Left cardiac atrium (tissue), 4 donors: ENCODE results near the gene PRX. TPM values are rescaled to one million over a fixed set of nuclear protein-coding genes. Genes with fewer than 3 reads are reported as not detected.
A peak's percentile ranks its signal among the peaks of the same experiment; 100 is the strongest.

ENCODE experiments used
- ATAC-seq, 2 donors: fragments of 200-7000 bp; cut with Tn5 transposase; one replicate each; pipeline ENCODE4 v1.9.1; 2020; ENCODE audit warnings: mild to moderate bottlenecking in 2 of 2, moderate library complexity in 2 of 2
- DNase-seq: peaks from one replicate; pipeline ENCODE4 v3.0.0-alpha.2; 2020
- intact Hi-C, 2 donors: fragments of 100-400 bp; cut with DNase I; formaldehyde crosslinking; loops; one replicate each; pipeline versions ENCODE4 v1.14.1 to v1.15.1; 2022 to 2023
- microRNA-seq, 2 donors: library from miRNA; unstranded; fragments of <30 nt; microRNA quantifications; one replicate each; pipeline ENCODE4 v1.2.0, GENCODE V29; 2020
- total RNA-seq, 2 donors: library from RNA; stranded (reverse); fragmentation: NEBNext Ultra II Directional; extraction: Animal tissue kit (Norgen Biotek cat#: 25700); gene quantifications; one replicate each; pipeline ENCODE4 v1.2.1, GENCODE V29; 2021
- donor health status: DM: no; HTN: yes; CAD: no.
- donor health status: DM: no; HTN: yes; CAD: no; lungs with severe emphysema.
- donor health status: DM: yes; HTN: yes; CAD: no.
- donor health status: Dilated cardiomyopathy.

Gene PRX
- total RNA-seq, 2 donors from 2014 or later: 2.8 to 3.6 TPM

- ATAC-seq (no peak), DNase-seq (no peak)
- intact Hi-C loops: loop anchor here in 1 of 2 donors (5.0 kb wide), 1 partner anchor 40 kb away; no protein-coding TSS in a partner anchor
Measured at GRCh38 chr19:40356681-40357595, 56.2 kb downstream of the PRX start.

DNA sequence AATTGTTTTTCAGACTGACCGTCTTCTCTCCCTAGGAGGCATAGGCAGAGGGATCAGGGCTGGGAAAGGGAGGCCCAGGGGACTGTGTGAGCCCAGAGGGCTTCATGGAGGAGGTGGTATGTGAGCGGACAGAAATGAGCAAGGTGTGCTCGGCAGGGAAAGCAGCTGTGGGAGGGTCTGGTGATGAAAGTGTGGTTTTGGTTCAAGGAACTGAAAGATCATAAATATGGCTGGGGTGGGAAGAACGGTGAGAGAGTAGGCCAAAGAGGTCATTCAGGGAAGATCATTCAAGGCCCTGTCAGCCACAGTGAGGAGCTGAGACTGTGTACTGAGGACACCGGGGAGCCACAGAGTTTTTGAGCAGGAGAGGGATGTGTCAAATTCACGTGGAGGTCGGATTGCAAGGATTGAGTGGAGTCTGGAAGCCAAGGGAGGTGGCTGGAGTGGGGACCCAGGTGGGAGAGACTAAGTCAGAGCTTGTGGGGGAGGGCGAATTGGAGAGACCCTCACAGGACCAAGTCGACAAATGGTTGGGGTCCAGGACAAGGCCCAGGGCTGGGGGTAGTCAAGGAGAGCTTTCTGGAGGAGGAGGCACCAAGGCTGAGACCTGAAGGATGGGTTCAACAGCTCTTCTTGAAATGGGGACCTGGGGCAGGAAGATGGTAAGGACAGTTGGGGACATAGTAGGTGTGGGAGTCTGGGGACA is 57.0 kb downstream of the PRX start:
- intact Hi-C loops: loop anchor here in 1 of 2 donors (5.0 kb wide), 1 partner anchor 41 kb away; no protein-coding TSS in a partner anchor
- no peak for DNase-seq

GRCh38 chr19:40348961-40349507 is 64.1 kb downstream of the PRX start:
- intact Hi-C loops: no loop called here
- ATAC-seq (no peak), DNase-seq (no peak)

More for the DNA sequence above, 57.0 kb downstream of the PRX start:
- no peak for ATAC-seq

DNA sequence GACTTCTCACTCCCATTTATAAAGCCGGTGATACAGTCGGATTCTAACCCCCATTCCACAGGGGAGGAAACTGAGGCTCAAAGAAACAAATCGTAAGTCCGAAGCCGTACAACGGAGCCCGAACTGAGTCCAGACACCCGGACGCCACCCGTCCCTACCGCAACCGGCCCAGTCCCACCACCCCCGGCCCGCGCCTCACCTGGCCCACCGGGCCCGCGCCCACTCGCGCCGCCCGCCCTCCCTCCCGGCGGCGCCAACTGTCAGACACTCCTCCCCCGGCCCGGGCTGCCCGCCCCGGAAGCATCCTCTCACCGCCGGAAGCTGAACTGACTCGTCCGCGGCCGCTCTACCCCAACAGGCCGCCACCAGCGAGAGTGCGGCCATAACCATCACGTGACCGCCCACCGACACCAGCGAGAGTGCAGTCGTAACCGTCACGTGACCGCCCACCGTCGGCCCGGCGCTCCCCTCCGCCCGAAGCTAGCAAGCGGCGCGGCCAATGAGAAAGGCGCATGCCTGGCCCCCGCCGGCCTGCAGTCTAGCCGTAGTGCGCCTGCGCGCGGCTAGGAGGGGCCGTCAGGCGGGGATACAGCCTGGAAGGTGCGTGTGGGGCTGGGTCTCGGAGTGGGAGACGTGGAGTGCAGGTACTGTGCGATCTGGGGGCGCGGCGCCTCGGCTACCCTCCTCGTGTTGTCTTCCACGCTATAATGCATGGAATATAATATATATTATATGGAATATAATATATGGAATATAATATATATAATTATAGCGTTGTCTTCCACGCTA is 64.9 kb downstream of the PRX start, which contains the start of the genes C19orf47 and PLD3:
C19orf47 (minus strand) TSS at position 273 of the 789 bp plus-strand sequence. CDS start 6,540 bp downstream, outside the sequence.
PLD3 (plus strand) TSS at position 571 of the 789 bp plus-strand sequence. CDS start 17,789 bp downstream, outside the sequence.
- intact Hi-C loops: no loop called here
- ATAC-seq: peak; percentile 99
- DNase-seq: peak; percentile 100

DNA sequence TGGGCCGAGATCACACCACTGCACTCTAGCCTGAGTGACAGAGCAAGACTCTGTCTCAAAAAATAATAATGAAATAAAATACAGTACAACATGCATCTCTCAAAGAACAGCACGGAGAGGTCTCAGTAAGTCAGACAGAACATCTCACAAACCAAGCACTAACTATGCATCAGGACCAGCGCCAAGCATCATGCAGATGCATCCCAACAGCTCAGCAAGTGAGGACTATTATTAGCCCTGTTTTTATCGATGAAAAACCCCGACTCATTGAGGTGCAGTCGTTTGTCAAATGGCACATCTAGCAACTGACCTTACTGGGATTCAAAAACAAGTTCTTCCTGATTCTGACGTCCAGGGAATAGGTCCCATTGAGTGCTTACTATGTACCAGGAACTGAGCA is 68.8 kb downstream of the PRX start:
- DNase-seq: no peak
- ATAC-seq: no peak
- intact Hi-C loops: loop anchor here in 1 of 2 donors (5.0 kb wide), 1 partner anchor 78 kb away; no protein-coding TSS in a partner anchor

Small RNA genes within 50 kb of the gene (microRNA-seq; reads per million reads assigned to microRNA genes)
- gene MIR6796: 0 reads per million in 2 donors

Other genes starting within 250 kb of the PRX start
- 10 to 100 TPM; 17.3 to 19.9 TPM for gene MAP3K10, start 222.0 kb downstream of the PRX start, total RNA-seq
- gene TTC9B, start 195.0 kb downstream of the PRX start, total RNA-seq: not detected
- gene CCNP, start 186.7 kb downstream of the PRX start, total RNA-seq: under 1 TPM; 0.15 to 0.31 TPM
- gene AKT2, start 128.0 kb downstream of the PRX start, total RNA-seq: 100 to 1,000 TPM; 110 to 119 TPM
- gene C19orf47, start 65.0 kb downstream of the PRX start, total RNA-seq: 100 to 1,000 TPM in 1 of 2 donors, 10 to 100 TPM in 1; 96.5 to 127 TPM
- gene PLD3, start 64.7 kb downstream of the PRX start, total RNA-seq: 100 to 1,000 TPM; 193 to 202 TPM
- gene HIPK4, start 23.2 kb downstream of the PRX start, total RNA-seq: under 1 TPM; 0.09 to 0.10 TPM
- gene SERTAD1, start 12.6 kb upstream of the PRX start, total RNA-seq: 10 to 100 TPM in 1 of 2 donors, 1 to 10 TPM in 1; 9.4 to 17.0 TPM
- gene SERTAD3, start 31.0 kb upstream of the PRX start, total RNA-seq: 10 to 100 TPM; 29.1 to 41.2 TPM
- gene BLVRB, start 52.4 kb upstream of the PRX start, total RNA-seq: 100 to 1,000 TPM in 1 of 2 donors, 10 to 100 TPM in 1; 72.7 to 112 TPM
- 1 to 10 TPM; 3.4 to 4.8 TPM for gene SPTBN4, start 53.6 kb upstream of the PRX start, total RNA-seq
- gene SHKBP1, start 163.5 kb upstream of the PRX start, total RNA-seq: 10 to 100 TPM; 23.5 to 24.4 TPM
- 100 to 1,000 TPM; 272 to 361 TPM for gene LTBP4, start 188.0 kb upstream of the PRX start, total RNA-seq